ENCODE measurements around the gene ERBB2. TPM values are rescaled to one million over a fixed set of nuclear protein-coding genes. Genes with fewer than 3 reads are reported as not detected.
A peak's percentile ranks its signal among the peaks of the same experiment; 100 is the strongest.

Gene ERBB2
- total and polyA plus RNA-seq, 4 donors, result 32.2 to 130 (median 79.5) TPM

DNA sequence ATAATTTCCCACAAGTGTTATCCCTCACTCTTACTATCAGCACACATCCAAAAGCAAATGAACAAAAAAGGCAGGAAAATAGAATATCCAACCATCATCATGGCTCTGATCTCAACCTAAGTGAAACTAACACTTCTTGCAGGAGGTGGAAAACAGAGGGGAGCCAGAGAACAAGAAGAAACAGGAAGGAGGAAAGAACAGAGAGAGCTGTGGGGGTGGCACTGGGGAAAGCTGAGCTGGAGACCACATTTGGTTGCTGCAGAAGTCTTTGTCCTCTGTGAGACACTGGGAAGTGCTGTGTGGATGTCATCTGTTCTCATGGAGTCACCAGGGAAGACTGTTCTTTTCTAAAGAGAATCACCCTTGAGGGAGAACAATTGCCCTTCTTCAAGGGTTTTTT is 72.6 kb downstream of the ERBB2 start:
- TF ChIP-seq, protein P1, sequence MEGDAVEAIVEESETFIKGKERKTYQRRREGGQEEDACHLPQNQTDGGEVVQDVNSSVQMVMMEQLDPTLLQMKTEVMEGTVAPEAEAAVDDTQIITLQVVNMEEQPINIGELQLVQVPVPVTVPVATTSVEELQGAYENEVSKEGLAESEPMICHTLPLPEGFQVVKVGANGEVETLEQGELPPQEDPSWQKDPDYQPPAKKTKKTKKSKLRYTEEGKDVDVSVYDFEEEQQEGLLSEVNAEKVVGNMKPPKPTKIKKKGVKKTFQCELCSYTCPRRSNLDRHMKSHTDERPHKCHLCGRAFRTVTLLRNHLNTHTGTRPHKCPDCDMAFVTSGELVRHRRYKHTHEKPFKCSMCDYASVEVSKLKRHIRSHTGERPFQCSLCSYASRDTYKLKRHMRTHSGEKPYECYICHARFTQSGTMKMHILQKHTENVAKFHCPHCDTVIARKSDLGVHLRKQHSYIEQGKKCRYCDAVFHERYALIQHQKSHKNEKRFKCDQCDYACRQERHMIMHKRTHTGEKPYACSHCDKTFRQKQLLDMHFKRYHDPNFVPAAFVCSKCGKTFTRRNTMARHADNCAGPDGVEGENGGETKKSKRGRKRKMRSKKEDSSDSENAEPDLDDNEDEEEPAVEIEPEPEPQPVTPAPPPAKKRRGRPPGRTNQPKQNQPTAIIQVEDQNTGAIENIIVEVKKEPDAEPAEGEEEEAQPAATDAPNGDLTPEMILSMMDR (IDR thresholded peaks at IDR 0.05; ENCODE audit: control extremely low read depth, extremely low read depth), result no peak
- no peaks in the 10 kb centered on the region for H3K4me1 ChIP-seq (ENCODE audit: control insufficient read depth in 5 of 5, insufficient read depth in 5 of 5, low read length in 5 of 5)
- no peaks in the 10 kb centered on the region for H3K36me3 ChIP-seq (ENCODE audit: control insufficient read depth in 4 of 4, insufficient read depth in 4 of 4, low read length in 4 of 4)
- H3K4me3 ChIP-seq, result no peak overlapping the region
- H3K9ac ChIP-seq (ENCODE audit: insufficient read depth in 1 of 2, low read length in 2 of 2), result no peak overlapping the region
- ATAC-seq (ENCODE audit: insufficient read depth, low FRiP score) (no peak), DNase-seq (no peak)
- H3K27ac ChIP-seq (ENCODE audit: low read depth in 1 of 2, low read length in 1 of 2), result no peak overlapping the region
- H3K27me3 ChIP-seq (ENCODE audit: control insufficient read depth in 3 of 3, insufficient read depth in 3 of 3, low read length in 2 of 3), result peaks cover 0 to 3% (median under 1%) of the 10 kb centered on the region in 3 donors
- no peaks in the 10 kb centered on the region for H3K9me3 ChIP-seq (ENCODE audit: control insufficient read depth in 4 of 4, insufficient read depth in 3 of 4, low read length in 3 of 4)

DNA sequence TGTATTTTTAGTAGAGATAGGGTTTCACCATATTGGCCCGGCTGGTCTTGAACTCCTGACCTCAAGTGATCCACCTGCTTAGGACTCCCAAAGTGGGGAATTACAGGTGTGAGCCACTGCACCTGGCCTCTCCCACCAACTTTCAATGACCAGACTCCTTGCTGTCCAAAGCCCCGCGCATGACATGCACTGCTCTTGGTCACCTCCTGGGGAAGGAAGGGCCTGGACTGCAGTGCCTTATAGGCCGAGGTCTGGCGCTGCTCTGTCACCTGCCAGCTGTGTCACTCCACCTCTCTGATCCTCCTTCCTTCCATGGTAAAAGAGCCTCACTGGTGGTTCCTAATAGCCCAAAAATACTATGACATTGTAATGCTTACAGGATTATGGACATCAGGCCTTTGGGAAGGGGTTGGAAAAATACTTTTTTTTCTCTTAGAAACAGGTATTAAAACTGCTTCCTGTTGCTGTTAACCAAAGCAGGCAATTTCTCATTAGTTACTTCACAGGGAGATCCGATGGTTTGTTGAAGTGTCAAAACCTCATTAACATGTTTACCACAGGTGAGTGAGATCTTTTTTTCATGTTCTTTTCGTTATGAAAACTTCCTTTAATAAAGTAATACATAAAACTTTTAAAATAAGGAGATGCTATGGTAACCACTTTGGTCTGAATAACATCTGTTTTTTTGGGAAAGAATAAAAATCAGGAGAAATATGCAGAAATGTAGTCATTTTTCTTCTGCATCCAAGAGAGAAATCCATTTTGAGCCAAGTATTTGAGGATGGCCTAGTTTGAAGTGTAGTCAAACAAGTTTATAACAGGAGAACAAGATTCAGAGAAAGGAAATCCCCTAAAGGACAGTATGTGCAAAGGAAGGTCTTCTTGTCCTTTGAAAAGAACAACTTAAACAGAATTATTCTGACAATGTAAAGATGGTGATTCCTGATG is 73.4 kb downstream of the ERBB2 start:
- no peak for DNase-seq
- H3K4me3 ChIP-seq, result no peak overlapping the region
- no peak overlapping the region for H3K9ac ChIP-seq (ENCODE audit: insufficient read depth in 1 of 2, low read length in 2 of 2)
- no peak for ATAC-seq (ENCODE audit: insufficient read depth, low FRiP score)
- H3K27me3 ChIP-seq (ENCODE audit: control insufficient read depth in 3 of 3, insufficient read depth in 3 of 3, low read length in 2 of 3), result peaks cover 0 to 3% (median 3%) of the 10 kb centered on the region in 3 donors
- H3K36me3 ChIP-seq (ENCODE audit: control insufficient read depth in 4 of 4, insufficient read depth in 4 of 4, low read length in 4 of 4), result no peaks in the 10 kb centered on the region
- WGBS, 2 donors, result 80 to 82% methylated on average over 7 of the region's 7 CpGs
- H3K4me1 ChIP-seq (ENCODE audit: control insufficient read depth in 5 of 5, insufficient read depth in 5 of 5, low read length in 5 of 5), result no peaks in the 10 kb centered on the region
- H3K27ac ChIP-seq (ENCODE audit: low read depth in 1 of 2, low read length in 1 of 2), result peak overlapping the region in 1 of 2 donors; percentile 11
- TF ChIP-seq, protein P1 (IDR thresholded peaks at IDR 0.05; ENCODE audit: control extremely low read depth, extremely low read depth), result no peak
- H3K9me3 ChIP-seq (ENCODE audit: control insufficient read depth in 4 of 4, insufficient read depth in 3 of 4, low read length in 3 of 4), result no peaks in the 10 kb centered on the region

DNA sequence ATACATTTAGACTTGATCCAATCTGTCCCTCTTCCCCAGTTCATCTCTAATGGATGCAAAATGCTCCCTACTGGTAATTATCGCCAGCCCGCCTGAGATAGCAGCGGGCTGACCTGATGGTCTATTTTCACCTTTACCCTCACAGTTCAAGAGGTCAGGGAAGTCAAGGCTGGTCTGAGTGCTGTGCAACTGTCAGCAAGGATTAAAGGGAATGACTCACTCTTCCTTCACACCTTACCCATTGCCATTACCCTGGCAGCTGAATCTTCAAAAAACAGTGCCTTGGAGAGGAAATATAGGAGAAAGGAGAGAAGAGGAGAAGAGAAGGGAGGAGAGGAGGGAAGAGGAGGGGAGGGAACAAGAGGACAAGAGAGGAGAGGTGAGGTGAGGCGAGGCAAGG is 74.2 kb downstream of the ERBB2 start:
- DNase-seq (no peak), ATAC-seq (ENCODE audit: insufficient read depth, low FRiP score) (no peak)
- H3K36me3 ChIP-seq (ENCODE audit: control insufficient read depth in 4 of 4, insufficient read depth in 4 of 4, low read length in 4 of 4), result no peaks in the 10 kb centered on the region
- peaks cover 0 to 3% (median 3%) of the 10 kb centered on the region in 3 donors for H3K27me3 ChIP-seq (ENCODE audit: control insufficient read depth in 3 of 3, insufficient read depth in 3 of 3, low read length in 2 of 3)
- H3K4me3 ChIP-seq, result no peak overlapping the region
- H3K4me1 ChIP-seq (ENCODE audit: control insufficient read depth in 5 of 5, insufficient read depth in 5 of 5, low read length in 5 of 5), result no peaks in the 10 kb centered on the region
- H3K9ac ChIP-seq (ENCODE audit: insufficient read depth in 1 of 2, low read length in 2 of 2), result no peak overlapping the region
- WGBS, 2 donors, result 91% methylated on average over 4 of the region's 4 CpGs
- H3K9me3 ChIP-seq (ENCODE audit: control insufficient read depth in 4 of 4, insufficient read depth in 3 of 4, low read length in 3 of 4), result no peaks in the 10 kb centered on the region
- H3K27ac ChIP-seq (ENCODE audit: low read depth in 1 of 2, low read length in 1 of 2), result no peak overlapping the region
- TF ChIP-seq, protein P1 (IDR thresholded peaks at IDR 0.05; ENCODE audit: control extremely low read depth, extremely low read depth), result no peak

All from lung (tissue), 12 donors.